Measurements from ENCODE around the gene NOTCH2NLA.
"Not testable (repeated sequence)": the region's sequence is repeated elsewhere in the genome, so short reads cannot be mapped to it uniquely, and the experiment has no call there.

DNA sequence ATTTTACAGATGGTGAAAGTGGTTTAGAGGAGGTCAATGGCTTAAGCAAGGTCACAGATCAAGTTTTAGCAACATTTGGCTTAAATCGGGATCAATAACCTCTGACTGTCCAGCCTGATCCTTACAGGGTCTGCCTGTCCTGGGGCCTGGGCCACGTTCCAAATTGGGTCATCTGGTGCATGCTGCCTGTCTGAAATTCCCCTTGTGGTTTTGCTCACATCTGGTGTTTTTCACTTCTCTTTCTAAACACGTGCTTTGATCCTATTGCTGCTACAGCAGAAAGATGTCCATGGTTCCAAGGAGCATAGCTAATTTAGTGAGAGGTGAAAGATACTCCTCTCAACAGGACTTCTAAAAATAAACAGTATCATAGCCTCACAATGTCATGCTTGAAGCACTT, 49.5 kb upstream of the NOTCH2NLA start:
- TF ChIP-seq CHD1 (IDR thresholded peaks at IDR 0.05; ENCODE audit: low read depth, low read length); NR2C1 (IDR thresholded peaks at IDR 0.05); NFYB (IDR thresholded peaks at IDR 0.05; ENCODE audit: insufficient read depth, low read depth, low read length); JUNB (IDR thresholded peaks at IDR 0.05); POLR2AphosphoS5 (IDR thresholded peaks at IDR 0.05; ENCODE audit: low read length); GABPA (IDR thresholded peaks at IDR 0.05; ENCODE audit: low read depth); TCF12 (IDR thresholded peaks at IDR 0.05; ENCODE audit: low read depth, low read length); POLR2A (IDR thresholded peaks at IDR 0.05; ENCODE audit: low read depth, low read length); TAF1 (IDR thresholded peaks at IDR 0.05; ENCODE audit: borderline replicate concordance, low read depth, low read length): not testable (repeated sequence)
- TF ChIP-seq, protein P1, sequence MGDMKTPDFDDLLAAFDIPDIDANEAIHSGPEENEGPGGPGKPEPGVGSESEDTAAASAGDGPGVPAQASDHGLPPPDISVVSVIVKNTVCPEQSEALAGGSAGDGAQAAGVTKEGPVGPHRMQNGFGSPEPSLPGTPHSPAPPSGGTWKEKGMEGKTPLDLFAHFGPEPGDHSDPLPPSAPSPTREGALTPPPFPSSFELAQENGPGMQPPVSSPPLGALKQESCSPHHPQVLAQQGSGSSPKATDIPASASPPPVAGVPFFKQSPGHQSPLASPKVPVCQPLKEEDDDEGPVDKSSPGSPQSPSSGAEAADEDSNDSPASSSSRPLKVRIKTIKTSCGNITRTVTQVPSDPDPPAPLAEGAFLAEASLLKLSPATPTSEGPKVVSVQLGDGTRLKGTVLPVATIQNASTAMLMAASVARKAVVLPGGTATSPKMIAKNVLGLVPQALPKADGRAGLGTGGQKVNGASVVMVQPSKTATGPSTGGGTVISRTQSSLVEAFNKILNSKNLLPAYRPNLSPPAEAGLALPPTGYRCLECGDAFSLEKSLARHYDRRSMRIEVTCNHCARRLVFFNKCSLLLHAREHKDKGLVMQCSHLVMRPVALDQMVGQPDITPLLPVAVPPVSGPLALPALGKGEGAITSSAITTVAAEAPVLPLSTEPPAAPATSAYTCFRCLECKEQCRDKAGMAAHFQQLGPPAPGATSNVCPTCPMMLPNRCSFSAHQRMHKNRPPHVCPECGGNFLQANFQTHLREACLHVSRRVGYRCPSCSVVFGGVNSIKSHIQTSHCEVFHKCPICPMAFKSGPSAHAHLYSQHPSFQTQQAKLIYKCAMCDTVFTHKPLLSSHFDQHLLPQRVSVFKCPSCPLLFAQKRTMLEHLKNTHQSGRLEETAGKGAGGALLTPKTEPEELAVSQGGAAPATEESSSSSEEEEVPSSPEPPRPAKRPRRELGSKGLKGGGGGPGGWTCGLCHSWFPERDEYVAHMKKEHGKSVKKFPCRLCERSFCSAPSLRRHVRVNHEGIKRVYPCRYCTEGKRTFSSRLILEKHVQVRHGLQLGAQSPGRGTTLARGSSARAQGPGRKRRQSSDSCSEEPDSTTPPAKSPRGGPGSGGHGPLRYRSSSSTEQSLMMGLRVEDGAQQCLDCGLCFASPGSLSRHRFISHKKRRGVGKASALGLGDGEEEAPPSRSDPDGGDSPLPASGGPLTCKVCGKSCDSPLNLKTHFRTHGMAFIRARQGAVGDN (IDR thresholded peaks at IDR 0.05) = not testable (repeated sequence)
- TF ChIP-seq, protein P2, sequence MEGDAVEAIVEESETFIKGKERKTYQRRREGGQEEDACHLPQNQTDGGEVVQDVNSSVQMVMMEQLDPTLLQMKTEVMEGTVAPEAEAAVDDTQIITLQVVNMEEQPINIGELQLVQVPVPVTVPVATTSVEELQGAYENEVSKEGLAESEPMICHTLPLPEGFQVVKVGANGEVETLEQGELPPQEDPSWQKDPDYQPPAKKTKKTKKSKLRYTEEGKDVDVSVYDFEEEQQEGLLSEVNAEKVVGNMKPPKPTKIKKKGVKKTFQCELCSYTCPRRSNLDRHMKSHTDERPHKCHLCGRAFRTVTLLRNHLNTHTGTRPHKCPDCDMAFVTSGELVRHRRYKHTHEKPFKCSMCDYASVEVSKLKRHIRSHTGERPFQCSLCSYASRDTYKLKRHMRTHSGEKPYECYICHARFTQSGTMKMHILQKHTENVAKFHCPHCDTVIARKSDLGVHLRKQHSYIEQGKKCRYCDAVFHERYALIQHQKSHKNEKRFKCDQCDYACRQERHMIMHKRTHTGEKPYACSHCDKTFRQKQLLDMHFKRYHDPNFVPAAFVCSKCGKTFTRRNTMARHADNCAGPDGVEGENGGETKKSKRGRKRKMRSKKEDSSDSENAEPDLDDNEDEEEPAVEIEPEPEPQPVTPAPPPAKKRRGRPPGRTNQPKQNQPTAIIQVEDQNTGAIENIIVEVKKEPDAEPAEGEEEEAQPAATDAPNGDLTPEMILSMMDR (IDR thresholded peaks at IDR 0.05 in 2 of 3, conservative IDR thresholded peaks at IDR 0.05 in 1 of 3; ENCODE audit: control insufficient read depth in 2 of 3, extremely low read depth in 1 of 3, insufficient read depth in 1 of 3, low read depth in 3 of 3, low read length in 3 of 3) = not testable (repeated sequence)
- TF ChIP-seq, protein P3, sequence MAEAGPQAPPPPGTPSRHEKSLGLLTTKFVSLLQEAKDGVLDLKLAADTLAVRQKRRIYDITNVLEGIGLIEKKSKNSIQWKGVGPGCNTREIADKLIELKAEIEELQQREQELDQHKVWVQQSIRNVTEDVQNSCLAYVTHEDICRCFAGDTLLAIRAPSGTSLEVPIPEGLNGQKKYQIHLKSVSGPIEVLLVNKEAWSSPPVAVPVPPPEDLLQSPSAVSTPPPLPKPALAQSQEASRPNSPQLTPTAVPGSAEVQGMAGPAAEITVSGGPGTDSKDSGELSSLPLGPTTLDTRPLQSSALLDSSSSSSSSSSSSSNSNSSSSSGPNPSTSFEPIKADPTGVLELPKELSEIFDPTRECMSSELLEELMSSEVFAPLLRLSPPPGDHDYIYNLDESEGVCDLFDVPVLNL (IDR thresholded peaks at IDR 0.05; ENCODE audit: low read depth, low read length) = not testable (repeated sequence)

All from GM12878 (cell line).